NK-92 (cell line): ENCODE data around the gene GALR2.
"Not testable (repeated sequence)": the region's sequence is repeated elsewhere in the genome, so short reads cannot be mapped to it uniquely, and the experiment has no call there.

ENCODE experiments used
- DNase-seq: peaks from one replicate; lab custom pipeline; 2025; ENCODE audit not compliant: unreplicated experiment; lab: John Stamatoyannopoulos, UW

Gene GALR2

DNA sequence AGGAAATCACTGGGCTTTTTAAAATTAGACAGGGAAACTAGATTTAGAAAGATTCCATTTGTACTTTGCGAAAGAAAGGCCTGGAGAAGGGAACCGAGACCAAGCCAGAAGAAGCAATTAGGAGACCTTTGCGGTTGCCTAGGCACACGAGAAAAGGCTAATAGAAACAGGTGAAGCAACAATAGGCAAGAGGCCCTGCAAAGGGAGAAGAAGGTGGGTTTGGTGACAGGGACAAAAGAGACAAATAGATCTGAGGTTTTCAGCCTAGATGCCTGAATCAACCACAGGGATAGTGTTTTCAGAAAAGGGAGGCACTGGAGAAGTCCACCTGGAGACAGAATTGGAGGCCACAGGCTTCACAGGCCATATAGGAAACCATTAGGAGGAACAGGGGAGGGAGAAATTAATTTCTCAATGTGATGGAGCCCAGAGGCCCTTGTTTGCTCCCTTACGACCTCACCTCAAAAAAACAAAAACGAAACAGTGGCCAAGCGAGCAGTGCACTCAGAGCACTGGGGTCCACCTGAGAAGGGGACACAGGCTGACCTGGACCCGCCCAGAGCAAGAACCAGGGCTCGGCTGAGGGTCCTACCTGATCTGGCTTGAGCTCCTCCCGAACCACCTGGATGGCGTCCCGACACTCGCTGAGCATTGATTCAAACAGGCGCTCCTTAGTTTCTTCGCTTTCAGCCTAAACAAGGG lies 24.6 kb upstream of the GALR2 start:
- no peak for DNase-seq

DNA sequence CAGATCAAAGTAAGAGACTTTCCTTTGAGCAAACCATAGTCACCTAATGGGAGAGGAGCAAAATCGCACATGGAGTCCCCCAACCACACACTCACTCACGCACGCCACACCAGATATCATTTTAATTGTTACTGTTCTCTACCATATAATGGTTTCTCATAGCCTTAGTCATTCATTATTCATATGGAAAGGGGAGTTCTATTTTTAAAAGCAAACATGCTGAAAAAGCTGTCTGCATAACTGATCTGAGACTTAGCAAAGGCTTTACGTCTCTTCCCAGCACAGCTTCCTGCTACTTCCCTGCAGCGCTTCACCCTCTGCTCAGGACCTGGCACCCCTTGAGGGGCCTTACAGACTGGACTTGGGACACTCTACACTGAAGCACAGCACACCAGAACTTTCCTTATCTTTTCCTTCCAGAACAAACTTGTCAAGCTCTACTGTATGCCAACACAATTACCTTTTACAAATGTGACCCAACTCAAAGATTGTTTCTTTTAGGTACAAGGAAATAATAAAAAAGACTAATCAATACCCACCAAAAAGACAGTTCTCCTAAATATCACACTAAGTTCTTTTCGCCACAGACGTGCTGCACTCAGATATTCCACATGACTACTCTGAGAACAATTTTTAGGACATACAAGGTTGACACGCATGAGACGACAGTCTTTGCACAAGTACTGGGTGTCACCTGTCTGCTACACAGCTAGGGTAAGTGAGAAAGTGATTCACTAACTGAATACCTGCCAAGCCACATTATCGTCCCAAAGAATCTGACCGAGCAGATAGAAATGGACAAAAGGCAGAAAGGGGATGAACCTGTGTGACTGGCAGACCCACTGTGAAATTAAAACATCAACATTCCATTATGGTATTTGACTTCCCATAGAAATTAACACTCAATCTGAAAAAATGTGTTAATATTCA lies 23.8 kb upstream of the GALR2 start:
- DNase-seq: no peak

GRCh38 chr17:76051561-76051960 lies 23.0 kb upstream of the GALR2 start:
- DNase-seq: no peak

DNA sequence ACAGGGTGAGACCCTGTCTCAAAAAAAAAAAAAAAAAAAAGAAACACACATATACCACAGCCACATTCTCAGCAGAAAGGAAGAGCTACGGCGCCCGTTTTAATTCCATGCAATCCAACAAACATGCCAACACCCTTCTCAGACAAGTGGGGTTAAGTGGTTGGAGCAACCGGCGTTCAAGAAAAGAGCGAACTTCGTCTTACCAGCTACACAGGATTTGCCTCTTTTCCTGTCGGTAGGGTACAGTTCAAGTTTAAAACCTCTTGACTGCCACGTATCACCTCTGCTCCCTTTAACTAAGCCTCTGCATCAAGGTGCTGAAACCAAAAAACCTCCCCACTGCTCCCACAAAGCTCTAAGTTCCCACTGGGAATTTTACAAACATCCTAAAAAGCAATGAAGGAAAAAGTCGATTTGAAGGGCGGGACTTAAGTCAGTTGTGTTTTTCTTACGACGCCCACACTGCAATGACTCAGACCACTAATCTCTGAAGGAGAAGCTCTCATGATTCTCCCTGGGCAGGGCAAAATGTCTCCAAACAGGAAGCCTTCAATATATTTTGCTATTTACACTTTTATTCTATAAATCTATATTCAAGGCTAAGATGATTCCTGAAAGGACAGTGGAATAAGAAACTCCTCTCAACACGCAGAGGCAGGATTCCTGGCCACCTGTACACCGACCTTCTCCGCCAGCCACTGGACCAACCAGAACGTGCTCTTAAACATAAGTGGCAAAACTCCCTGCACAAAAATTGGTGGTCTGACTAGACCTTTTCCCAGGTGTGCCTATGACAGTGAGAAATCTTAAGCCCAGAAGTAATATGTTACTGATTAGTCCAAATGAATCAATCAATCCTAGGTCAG lies 21.1 kb upstream of the GALR2 start:
- no peak for DNase-seq

DNA sequence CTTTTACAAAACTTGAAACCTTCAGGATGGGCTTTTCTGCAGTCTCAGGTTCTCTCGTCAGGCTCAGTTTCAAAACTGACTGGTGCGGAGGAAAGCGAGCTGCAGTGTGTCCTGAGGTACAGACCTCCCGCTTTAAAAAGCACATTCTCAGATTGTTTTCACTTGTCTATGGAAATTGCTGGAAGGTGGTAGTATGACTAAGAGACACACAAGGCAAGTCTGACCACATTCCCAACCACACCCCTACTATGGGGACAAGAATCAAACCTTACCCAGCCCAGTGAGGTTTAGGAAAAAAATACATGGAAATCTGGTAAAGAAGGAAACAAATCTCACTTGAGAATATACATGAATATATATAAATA lies 20.5 kb upstream of the GALR2 start:
- no peak for DNase-seq

DNA sequence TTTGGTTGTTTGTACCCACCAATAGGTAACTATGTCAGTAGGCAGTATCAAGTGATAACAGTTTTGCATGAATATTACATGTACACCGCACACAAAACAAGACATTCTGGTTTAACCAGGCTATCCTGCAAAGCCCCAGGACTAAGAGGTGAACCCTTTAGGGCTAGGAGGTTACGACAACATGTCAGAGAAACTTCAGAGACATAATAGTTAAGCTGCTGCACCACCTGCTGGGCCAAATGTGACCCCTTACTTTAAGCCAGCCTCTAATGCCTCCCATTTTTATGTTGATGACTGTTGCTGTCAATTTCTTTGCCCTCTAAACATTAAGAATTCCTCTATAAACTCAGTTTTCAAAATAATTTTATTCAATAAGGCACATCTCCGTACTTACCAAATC lies 17.7 kb upstream of the GALR2 start:
- no peak for DNase-seq

DNA sequence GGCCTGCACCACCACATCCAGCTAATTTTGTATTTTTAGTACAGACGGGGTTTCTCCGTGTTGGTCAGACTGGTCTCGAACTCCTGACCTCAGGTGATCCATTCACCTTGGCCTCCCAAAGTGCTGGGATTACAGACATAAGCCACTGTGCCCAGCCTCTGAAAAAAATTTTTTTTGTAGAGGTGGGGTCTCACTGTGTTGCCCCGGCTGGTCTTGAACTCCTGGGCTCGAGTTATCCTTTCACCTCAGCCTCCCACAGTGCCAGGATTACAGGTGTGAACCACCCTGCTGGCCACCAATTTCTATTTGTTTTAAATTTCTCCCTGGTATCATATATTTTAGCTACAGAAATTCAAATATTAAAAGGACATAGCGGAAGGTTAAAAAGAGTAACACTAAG lies 16.3 kb upstream of the GALR2 start:
- not testable (repeated sequence) for DNase-seq

GRCh38 chr17:76063875-76064546 lies 10.6 kb upstream of the GALR2 start:
- no peak for DNase-seq

GRCh38 chr17:76065775-76066174 lies 8.8 kb upstream of the GALR2 start:
- no peak for DNase-seq

DNA sequence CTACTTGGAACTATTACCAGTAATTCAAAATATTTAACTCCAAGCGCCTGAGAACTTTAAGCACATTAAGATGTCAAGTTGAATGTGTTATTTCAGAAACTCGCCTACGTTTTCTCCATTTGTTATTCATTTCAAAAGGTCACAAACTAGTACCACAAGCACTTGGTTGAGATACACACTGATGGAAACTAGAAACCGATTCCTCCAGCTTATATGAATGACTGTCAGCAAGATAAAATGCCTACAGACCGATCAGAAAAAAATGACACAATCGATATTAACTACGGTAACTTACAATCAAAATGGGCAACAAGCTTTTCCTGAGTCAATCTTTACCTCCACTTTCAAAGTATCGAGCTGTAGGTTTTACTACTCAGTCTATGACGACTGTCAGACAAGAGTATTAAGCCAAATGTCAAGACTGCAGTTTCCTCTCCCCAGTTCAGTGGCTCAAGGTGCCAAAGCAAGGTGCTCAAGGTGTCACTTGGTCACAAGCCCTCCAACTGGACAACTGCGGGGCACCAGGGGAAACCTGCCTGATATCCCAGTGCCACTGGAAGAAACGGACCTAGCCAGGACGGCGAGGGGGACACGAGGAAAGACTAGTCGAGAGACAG lies 2.9 kb upstream of the GALR2 start:
- DNase-seq: no peak

GRCh38 chr17:76072148-76072858 lies 2.3 kb upstream of the GALR2 start, which contains the start of gene SRP68:
SRP68 (minus strand) TSS chr17:76072517; CDS start chr17:76072491, 26 bp downstream.
- DNase-seq: no peak

GRCh38 chr17:76075364-76076145 lies 974 bp downstream of the GALR2 start:
- no peak for DNase-seq

GRCh38 chr17:76076146-76076764 lies 1.7 kb downstream of the GALR2 start:
- DNase-seq: no peak

GRCh38 chr17:76076765-76077583 lies 2.4 kb downstream of the GALR2 start:
- no peak for DNase-seq

GRCh38 chr17:76077584-76078110 lies 3.1 kb downstream of the GALR2 start:
- DNase-seq: no peak

DNA sequence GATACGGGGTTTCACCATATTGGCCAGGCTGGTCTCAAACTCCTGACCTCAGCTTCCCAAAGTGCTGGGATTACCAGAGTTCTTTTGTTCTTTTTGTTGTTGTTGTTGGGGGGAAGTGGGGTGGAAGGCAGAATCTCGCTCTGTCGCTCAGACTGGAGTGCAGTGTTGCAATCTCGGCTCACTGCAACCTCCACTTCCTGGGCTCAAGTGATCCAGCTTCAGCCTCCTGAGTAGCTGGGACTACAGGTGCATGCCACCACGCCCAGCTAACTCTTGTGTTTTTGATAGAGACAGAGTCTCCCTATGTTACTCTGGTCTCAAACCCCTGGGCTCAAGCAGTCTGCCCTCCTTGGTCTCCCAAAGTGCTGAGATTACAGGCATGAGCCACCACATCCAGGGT lies 3.8 kb downstream of the GALR2 start:
- DNase-seq: not testable (repeated sequence)

- DNase-seq: no peak
These were observed 4.4 kb downstream of the GALR2 start, which contains the start of gene ZACN for GRCh38 chr17:76078860-76079534. ZACN (plus strand) TSS chr17:76079182; CDS start chr17:76079265, 83 bp downstream.
